GM19238 (cell line): ENCODE measurements around the gene RAB40A.

Source experiments
- DNase-seq: peaks from one replicate; pipeline ENCODE4 v3.0.0; 2011; ENCODE audit warnings: low spot score; ENCODE audit not compliant: insufficient read length

The RAB40A gene

GRCh38 chrX:103519389-103519788, at the start of gene RAB40A:
TSS of gene RAB40A (minus strand) at chrX:103519489. CDS start at chrX:103500756, 18,733 bp downstream.
- DNase-seq, result no peak

GRCh38 chrX:103565752-103566151, 46.5 kb upstream of the RAB40A start:
- DNase-seq, result no peak

GRCh38 chrX:103565197-103565596, 45.9 kb upstream of the RAB40A start:
- DNase-seq, result no peak

GRCh38 chrX:103562801-103563200, 43.5 kb upstream of the RAB40A start:
- DNase-seq, result no peak

GRCh38 chrX:103560256-103560655, 41.0 kb upstream of the RAB40A start:
- no peak for DNase-seq

GRCh38 chrX:103556963-103557612, 37.8 kb upstream of the RAB40A start:
- no peak for DNase-seq

- DNase-seq, result peak; percentile 12
Observed at GRCh38 chrX:103554687-103555424, 35.6 kb upstream of the RAB40A start.

GRCh38 chrX:103552236-103552635, 32.9 kb upstream of the RAB40A start:
- no peak for DNase-seq

- no peak for DNase-seq
Observed at GRCh38 chrX:103550415-103551051, 31.2 kb upstream of the RAB40A start.

GRCh38 chrX:103549916-103550315, 30.6 kb upstream of the RAB40A start:
- DNase-seq, result no peak

- no peak for DNase-seq
Observed at GRCh38 chrX:103540145-103540544, 20.9 kb upstream of the RAB40A start.

GRCh38 chrX:103539695-103540094, 20.4 kb upstream of the RAB40A start:
- DNase-seq, result no peak

GRCh38 chrX:103538728-103539127, 19.4 kb upstream of the RAB40A start:
- no peak for DNase-seq

- DNase-seq, result no peak
Observed at GRCh38 chrX:103537871-103538387, 18.6 kb upstream of the RAB40A start.

GRCh38 chrX:103536732-103537131, 17.4 kb upstream of the RAB40A start:
- no peak for DNase-seq

GRCh38 chrX:103536071-103536470, 16.8 kb upstream of the RAB40A start:
- DNase-seq, result no peak

GRCh38 chrX:103535206-103535605, 15.9 kb upstream of the RAB40A start:
- DNase-seq, result no peak

- DNase-seq, result peak; percentile 10
Observed at GRCh38 chrX:103533511-103534216, 14.4 kb upstream of the RAB40A start.

GRCh38 chrX:103531002-103531401, 11.7 kb upstream of the RAB40A start:
- no peak for DNase-seq

GRCh38 chrX:103530545-103530944, 11.3 kb upstream of the RAB40A start:
- no peak for DNase-seq

GRCh38 chrX:103529550-103529949, 10.3 kb upstream of the RAB40A start:
- no peak for DNase-seq

- DNase-seq, result no peak
Observed at GRCh38 chrX:103524747-103525146, 5.5 kb upstream of the RAB40A start.
